Measurements from ENCODE around the gene BTBD2. TPM values are rescaled to one million over a fixed set of nuclear protein-coding genes. Genes with fewer than 3 reads are reported as not detected.

Gene BTBD2
- total RNA-seq, 2 donors from 2014 or later = 54.8 to 55.9 TPM

DNA sequence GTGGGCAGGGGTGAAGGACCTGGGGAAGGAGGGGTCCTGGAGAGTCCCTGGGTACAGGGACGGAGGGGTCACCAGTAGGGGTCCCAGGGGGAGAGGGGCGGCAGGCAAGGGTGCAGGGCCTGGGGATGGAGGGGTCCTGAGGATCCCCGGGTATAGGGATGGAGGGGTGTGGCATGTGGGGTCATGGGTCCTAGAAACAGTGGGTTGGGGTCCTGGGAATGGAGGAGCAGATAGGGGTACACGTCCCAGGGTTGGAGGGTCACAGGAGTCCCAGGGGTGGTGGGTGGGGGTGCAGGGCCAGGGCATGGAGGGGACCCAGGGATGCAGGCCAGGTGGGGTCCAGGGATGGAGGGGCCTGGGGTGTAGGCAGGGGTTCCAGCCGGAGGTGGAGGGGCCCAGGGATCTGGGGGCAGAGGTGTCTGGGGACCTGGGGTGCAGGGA lies 1.4 kb downstream of the BTBD2 start:
- H3K4me3 ChIP-seq = peak overlapping the region in 1 of 2 donors; percentile 68
- TF ChIP-seq, protein P1, sequence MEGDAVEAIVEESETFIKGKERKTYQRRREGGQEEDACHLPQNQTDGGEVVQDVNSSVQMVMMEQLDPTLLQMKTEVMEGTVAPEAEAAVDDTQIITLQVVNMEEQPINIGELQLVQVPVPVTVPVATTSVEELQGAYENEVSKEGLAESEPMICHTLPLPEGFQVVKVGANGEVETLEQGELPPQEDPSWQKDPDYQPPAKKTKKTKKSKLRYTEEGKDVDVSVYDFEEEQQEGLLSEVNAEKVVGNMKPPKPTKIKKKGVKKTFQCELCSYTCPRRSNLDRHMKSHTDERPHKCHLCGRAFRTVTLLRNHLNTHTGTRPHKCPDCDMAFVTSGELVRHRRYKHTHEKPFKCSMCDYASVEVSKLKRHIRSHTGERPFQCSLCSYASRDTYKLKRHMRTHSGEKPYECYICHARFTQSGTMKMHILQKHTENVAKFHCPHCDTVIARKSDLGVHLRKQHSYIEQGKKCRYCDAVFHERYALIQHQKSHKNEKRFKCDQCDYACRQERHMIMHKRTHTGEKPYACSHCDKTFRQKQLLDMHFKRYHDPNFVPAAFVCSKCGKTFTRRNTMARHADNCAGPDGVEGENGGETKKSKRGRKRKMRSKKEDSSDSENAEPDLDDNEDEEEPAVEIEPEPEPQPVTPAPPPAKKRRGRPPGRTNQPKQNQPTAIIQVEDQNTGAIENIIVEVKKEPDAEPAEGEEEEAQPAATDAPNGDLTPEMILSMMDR (IDR thresholded peaks at IDR 0.05) = no peak
- no peaks in the 10 kb centered on the region for H3K27me3 ChIP-seq
- H3K27ac ChIP-seq = no peak overlapping the region
- DNase-seq (ENCODE audit: low spot score) = no peak
- no peaks in the 10 kb centered on the region for H3K36me3 ChIP-seq
- H3K9me3 ChIP-seq = no peaks in the 10 kb centered on the region
- peaks cover 0 to 24% of the 10 kb centered on the region in 2 donors for H3K4me1 ChIP-seq

DNA sequence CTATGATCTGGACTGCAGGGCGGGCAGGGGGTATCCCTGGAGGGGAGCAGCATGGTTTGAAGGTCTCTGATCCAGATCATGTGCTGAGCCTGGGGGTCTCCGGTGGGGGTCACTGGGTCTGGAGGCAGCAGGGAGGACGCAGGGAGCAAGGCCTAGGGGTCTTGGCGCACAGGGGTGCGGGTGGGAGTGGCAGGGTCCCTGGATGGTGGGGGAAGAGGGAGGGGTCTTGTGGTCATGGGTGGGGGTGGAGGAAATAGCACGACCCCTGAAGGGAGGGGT lies 1.9 kb downstream of the BTBD2 start:
- DNase-seq (ENCODE audit: low spot score) = no peak
- Histone ChIP-seq H3K4me3 (no peak overlapping the region), H3K27ac (no peak overlapping the region), H3K27me3 (no peaks in the 10 kb centered on the region), H3K4me1 (peaks cover 0 to 24% of the 10 kb centered on the region in 2 donors), H3K9me3 (no peaks in the 10 kb centered on the region), H3K36me3 (no peaks in the 10 kb centered on the region)
- TF ChIP-seq, protein P1 (IDR thresholded peaks at IDR 0.05) = no peak

DNA sequence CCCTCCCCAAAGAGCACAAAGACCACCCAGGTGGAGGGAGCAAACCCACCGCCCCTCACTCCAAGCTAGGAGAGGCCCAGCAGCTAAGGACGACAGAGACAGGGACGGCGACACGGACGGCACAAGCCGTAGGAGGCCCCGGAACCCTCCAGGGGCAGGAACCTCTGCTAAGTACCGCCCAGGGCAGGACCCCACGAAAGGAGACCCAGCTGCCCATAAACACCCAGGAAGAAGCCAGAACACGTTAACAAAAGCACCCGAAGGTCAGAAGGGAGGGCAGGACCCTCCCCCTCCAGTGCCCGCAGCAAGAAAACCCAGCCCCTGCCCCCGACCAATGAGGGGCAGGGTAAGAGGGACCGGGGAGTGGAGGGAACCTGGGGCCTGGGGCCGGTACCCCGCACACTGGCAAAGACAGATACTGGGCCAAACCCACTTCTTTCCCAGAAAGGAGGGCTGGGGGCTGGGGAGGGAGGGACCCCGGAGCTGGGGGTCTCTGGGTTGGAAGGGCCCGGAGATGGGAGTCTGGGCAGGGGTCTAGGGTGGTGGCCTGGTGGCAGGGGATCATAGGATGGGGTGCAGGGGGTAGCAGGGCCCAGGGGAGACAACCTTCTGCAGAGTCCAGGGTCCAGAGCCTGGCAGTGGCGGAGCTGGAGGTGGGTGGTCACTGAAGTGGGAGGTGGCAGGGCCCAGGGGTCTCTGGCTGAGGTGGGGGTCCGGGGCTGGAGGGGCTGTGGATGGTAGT lies 2.4 kb downstream of the BTBD2 start:
- no peak for DNase-seq (ENCODE audit: low spot score)
- H3K4me3 ChIP-seq = no peak overlapping the region

DNA sequence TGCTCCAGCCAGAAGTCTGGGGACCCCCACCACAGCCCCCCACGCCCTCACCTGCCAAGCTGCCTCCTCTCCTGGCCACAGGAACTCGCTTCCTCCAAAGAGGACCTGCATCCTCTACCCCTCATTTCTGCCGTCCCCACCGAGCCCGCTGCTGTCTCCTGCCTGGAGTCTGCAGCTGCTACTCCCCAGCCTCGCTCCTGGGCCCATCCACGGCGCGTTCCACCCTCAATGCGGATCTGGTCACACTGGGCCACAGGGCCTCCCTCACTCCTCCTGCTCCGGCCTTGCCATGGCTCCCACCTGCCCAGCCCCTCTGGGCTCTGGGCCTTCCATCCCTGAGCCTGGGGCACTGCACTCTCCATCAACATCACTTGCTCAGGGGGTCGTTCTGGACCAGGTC lies 4.3 kb downstream of the BTBD2 start:
- H3K4me1 ChIP-seq = peaks cover 0 to 20% of the 10 kb centered on the region in 2 donors
- DNase-seq (ENCODE audit: low spot score) = no peak
- H3K36me3 ChIP-seq = no peaks in the 10 kb centered on the region
- no peak overlapping the region for H3K4me3 ChIP-seq
- H3K27ac ChIP-seq = no peak overlapping the region
- no peaks in the 10 kb centered on the region for H3K27me3 ChIP-seq
- TF ChIP-seq, protein P1 (IDR thresholded peaks at IDR 0.05) = no peak
- no peaks in the 10 kb centered on the region for H3K9me3 ChIP-seq

More for the DNA sequence above, 2.4 kb downstream of the BTBD2 start:
- Histone ChIP-seq H3K4me1 (peaks cover 0 to 24% of the 10 kb centered on the region in 2 donors), H3K36me3 (no peaks in the 10 kb centered on the region), H3K27me3 (no peaks in the 10 kb centered on the region), H3K9me3 (no peaks in the 10 kb centered on the region), H3K27ac (no peak overlapping the region)
- TF ChIP-seq, protein P1 (IDR thresholded peaks at IDR 0.05) = no peak

DNA sequence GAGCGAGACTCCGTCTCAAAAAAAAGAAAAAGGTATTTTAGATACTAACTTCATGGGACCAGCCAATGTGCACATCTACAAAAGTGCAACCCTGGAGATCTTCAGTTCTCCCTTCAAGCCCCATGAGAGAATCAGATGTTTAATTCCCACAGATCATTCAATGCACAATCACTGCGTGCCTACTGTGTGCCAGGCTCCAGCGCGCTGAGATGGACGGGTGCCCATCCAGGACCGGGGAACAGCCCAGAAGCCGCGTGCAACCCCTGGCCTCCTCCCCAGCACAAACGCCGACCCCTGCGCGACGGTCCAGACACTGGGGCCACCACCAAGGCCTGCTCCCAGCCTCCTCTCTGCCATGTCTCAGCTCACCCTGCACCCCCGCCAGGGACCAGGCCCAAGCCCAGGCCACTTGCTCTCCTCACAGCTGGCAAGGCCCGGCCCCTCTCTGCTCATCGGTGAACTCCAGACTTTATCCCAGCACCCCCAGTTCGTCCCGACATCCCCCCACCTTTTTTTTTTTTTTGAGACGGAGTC lies 5.3 kb downstream of the BTBD2 start:
- TF ChIP-seq, protein P1 (IDR thresholded peaks at IDR 0.05) = no peak
- DNase-seq (ENCODE audit: low spot score) = no peak
- Histone ChIP-seq H3K4me1 (peaks cover 0 to 17% of the 10 kb centered on the region in 2 donors), H3K36me3 (no peaks in the 10 kb centered on the region), H3K9me3 (no peaks in the 10 kb centered on the region), H3K27me3 (no peaks in the 10 kb centered on the region), H3K27ac (no peak overlapping the region), H3K4me3 (no peak overlapping the region)

All from right atrium auricular region (tissue), 2 donors.